NB4 (cell line): ENCODE measurements around the gene ARHGDIB.

ENCODE experiments used
- CTCF ChIP-seq: IDR thresholded peaks from one replicate; pipeline ENCODE4 v1.5.1; 2012; ENCODE audit warnings: low read depth, low read length
- TF ChIP-seq, protein P1 (sequence below): IDR thresholded peaks from 2 replicates; pipeline ENCODE4 v1.6.1; 2011; ENCODE audit warnings: low read depth, low read length

DNA sequence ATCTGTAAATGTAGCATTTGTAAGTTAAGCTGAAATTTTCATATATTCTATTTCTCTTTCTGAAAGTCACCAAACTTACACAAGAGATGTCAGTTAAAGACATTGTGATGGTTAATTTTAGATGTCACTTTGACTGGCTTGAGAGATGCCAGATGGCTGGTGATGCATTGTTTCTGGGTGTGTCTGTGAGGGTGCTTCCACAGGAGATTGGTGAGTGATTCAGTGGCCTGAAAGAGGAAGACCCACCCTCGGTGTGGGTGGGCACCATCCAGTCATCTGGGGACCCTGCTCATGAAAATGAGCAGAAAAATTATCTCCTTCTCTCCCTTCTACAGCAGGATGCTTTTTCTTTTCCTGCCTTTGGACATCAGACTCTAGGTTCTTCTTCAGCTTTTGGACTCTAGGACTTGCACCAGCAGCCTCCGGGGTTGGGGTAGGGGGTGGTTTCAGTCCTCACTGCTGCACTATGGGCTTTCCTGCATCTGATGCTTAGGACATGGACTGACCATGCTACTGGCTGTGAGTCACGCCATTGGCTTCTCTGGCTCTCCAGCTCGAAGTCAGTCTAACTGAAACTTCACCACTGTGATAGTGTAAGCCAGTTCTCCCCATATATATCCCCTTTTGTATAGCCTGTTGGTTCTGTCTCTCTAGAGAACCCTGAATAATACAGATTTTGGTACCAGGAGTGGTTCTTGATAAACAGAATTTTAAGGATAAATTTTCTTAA, 32.3 kb upstream of the ARHGDIB start:
- TF ChIP-seq CTCF: no peak
- TF ChIP-seq, protein P1, sequence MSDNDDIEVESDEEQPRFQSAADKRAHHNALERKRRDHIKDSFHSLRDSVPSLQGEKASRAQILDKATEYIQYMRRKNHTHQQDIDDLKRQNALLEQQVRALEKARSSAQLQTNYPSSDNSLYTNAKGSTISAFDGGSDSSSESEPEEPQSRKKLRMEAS: no peak
